Left hindlimb (tissue), 1 donor: Measurements from ENCODE around the gene GPR148.
"Not testable (repeated sequence)": the region's sequence is repeated elsewhere in the genome, so short reads cannot be mapped to it uniquely, and the experiment has no call there.

Source experiments
- DNase-seq: peaks from one replicate; pipeline ENCODE4 v3.0.0-alpha.2; 2018

The GPR148 gene, protein sequence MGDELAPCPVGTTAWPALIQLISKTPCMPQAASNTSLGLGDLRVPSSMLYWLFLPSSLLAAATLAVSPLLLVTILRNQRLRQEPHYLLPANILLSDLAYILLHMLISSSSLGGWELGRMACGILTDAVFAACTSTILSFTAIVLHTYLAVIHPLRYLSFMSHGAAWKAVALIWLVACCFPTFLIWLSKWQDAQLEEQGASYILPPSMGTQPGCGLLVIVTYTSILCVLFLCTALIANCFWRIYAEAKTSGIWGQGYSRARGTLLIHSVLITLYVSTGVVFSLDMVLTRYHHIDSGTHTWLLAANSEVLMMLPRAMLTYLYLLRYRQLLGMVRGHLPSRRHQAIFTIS

DNA sequence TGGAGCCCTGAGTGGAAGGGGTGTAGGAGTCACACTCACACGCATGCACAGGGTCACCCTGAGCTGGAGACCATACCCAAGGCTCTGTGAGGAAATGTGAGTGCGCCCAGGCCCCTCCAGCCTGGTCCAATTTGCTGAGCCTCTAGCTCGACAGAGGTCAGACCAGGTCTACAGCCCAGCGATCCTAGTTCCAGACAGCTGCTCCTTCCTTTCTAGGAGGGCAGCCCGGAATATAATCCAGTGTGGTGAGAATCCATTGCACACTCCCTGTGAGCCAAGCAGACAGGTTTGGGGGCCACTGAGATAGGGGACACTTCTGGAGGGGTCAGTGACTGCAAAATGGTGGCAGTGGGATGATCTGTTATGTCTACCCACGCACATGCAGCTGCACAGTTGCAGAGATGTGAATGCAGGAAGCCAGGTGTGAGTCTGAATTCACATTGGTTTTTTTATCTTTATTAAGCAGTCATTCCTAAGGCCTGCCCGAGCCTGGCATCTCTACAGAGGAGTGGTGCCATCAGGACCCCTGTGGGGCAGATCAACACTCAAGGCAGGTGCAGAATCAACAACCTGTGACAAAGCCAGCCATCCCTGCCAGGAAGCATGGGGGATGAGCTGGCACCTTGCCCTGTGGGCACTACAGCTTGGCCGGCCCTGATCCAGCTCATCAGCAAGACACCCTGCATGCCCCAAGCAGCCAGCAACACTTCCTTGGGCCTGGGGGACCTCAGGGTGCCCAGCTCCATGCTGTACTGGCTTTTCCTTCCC, at the start of gene GPR148:
TSS of gene GPR148 (plus strand) at position 522 of the 768 bp plus-strand sequence. CDS start at position 604, 82 bp downstream.
- no peak for DNase-seq

DNA sequence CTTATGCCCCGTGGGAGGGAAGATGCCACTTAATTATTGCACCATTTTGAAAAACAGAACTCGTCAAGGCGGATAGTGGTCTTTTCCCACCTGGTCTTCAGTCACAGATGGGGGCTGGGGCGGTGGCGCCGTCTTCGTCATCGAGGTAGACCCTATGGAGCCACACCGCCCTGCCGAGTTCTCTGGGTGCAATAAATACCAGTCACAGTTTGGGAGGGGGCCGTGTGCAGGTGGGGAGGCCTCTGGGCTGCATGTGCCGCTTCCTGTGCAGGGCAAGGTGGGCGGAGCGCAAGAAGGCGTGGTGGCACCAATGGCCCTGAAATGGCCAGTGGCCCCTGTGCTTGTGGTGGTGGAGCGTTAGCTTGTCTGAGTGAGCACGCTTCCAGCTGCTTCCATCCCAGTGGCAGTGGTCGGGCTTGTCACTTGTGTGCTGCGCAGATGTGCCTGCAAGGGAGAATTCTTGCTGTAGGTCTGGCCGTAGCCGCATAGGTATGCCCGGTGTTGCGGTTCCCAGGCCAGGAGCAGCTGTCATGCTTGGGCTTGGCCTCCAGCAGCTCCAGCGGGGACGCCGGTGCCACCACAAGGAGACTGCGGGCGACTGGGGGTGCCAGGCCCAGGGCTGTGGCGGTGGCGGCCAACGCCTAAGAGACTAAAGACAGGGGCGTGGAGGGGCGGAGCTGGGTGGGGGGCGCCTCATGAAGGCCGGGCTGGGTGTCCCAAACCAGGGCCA, 36.7 kb upstream of the GPR148 start:
- DNase-seq = not testable (repeated sequence)

DNA sequence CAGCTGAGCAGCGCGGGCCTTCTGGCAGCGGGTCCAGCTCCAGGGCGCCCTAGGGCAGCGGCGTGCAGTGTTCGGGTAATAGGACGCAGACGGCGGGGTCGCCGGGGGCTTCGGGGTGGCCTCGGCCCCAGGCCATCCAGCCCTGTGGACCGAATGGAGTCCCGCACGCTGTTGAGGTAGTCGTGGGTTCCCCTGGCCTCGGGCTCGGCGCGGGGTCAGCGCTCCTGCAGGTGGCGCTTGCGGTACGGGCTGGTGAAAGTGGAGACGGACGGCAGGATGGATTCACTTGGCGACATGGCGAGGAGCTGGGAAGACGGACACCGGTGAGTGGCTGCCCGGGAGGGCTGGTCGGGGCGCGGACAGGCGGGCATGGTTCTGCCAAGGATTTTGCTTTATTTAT, 35.4 kb upstream of the GPR148 start:
- peak; percentile 25 for DNase-seq

DNA sequence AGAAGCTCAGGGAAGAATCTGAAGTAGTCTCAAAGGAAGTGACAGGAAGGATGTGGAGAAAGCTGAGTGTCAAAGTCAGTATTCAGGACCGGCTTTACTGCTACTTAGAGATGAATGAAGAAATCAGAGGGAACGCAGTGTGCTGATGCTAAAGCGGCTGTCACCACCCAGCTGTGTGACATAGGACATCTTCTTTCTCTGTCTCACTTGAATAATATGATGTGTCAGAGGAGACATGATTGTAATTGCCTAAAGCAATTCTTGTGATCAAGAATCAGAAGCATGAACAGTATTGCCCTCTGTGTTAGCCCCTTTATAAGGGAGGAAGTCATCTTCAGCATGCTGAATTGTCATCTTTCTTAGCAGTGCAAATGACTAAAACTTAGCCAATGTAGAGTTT, 25.6 kb upstream of the GPR148 start:
- DNase-seq = not testable (repeated sequence)

DNA sequence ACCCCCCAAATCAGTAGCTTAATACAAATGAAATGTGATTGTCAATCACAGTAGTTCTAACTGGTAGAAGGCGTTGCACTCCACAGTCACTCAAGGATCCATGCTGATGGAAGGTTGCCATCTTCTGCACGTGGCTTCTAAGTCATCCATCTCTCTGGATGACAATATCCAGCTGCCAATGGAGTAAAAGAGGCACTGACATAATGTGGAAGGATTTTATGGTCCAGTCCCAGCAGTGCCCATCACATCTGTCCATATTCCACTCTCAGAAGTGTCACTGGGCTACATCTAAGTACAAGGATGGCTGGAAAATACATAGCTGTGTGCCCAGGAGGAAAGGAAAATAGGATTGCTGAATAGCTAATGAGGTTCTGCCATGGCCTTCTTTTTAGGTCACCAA, 14.1 kb upstream of the GPR148 start:
- DNase-seq = not testable (repeated sequence)

DNA sequence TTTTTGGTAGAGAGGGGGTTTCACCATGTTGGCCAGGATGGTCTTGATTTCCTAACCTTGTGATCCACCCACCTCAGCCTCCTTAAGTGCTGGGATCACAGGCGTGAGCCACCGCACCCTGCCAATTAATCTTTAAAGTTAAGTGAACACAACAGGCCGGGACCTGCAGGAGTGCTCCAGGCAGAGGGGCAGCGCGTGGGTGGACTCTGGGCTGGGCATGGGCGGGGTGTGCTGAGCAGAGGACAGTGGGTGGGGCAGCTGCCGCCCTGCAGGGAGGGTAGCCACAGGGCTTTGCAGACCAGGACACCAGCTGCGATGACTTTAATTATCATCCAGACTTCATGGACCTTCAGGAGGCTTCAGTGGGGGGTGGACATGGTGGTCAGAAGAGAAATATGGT, 8.8 kb upstream of the GPR148 start:
- no peak for DNase-seq

DNA sequence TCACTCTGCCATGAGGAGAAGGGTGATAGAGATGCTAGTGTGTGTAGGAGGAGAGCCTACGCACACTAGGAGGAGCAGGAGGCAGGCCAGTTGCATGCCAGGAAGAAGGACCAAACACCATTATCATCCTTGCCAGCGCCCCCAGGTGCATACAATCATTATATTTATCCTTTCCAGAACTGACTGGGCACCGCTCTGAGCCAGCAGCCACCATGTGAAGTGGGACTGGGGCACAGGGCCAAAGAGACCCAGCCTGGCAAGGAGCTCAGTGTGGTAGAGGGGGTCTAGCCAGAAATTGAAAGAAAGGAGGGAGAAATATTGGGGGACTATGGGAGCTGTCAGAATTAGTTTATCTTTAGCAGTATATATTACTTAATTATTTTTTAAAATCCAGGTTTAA, 8.3 kb upstream of the GPR148 start:
- no peak for DNase-seq

DNA sequence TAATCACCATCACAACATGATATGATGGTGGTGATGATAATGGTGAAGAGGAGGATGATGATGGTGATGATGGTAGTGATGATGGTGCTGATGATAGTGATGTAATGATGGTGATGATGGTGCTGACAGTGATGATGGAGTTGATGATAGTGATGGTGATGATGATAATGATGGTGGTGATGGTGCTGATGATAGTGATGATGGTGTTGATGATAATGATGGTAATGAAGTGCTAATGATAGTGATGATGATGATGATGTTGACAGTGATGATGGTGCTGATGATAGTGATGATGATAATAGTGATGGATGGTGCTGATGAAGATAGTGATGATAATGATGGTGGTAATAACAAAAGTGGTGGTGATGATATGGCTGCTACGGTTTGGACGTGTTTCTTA, 4.4 kb upstream of the GPR148 start:
- no peak for DNase-seq

DNA sequence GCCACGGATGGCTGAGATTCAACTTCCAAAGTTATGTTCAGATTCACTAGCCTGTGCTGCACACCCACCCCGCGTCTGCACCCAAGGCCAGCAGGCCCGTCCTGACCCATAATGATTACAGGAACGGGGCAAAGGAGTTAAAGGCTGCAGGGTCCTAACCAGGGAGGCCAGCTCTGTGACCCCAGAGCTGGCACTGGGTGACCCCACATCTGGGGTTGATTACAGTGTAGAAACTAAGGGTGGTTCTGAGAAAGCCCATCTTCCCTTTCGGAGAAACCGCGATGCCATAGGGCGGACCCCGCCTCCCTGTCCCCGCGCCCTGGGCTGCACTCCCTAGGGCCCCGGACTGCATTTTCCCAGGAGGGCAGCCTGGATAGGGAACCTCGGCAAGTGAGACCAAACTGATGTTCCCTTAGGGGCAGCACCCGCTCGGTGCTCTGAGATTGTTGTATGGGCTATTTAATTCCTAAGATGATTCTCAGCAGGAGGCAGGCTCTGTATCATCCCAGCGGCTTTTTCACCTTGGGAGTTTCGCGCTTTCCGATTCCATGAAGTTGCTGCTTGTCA, 2.2 kb upstream of the GPR148 start:
- no peak for DNase-seq

DNA sequence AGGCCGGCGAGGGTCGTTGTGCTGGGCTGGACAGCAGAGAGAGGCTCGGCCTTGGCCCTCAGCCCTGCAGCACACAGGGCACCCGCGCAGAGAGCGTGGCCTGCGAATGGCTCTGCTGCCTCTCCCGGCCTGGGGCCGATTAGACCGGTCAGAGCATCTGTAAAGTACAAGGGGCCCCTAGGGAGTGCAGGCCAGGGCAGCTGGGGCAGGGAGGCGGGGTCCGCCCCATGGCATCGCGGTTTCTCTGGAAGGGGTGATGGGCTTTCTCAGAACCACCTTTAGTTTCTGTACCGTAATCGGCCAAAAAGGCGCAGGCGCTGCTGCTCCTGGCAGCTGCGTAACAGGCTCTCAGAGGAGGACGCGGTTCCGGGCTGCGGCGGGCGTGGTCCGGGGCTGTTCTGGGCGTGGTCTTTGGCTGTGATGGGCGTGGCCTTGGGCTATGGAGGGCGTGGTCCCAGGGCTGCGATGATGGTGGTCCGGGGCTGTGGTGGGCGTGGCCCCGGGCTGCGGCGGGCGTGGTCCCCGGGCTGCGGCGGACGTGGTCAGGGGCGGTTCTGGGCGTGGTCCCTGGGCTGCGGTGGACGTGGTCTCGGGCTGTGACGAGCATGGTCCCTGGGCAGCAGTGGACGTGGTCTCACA, 1.5 kb upstream of the GPR148 start:
- peak; percentile 85 for DNase-seq

DNA sequence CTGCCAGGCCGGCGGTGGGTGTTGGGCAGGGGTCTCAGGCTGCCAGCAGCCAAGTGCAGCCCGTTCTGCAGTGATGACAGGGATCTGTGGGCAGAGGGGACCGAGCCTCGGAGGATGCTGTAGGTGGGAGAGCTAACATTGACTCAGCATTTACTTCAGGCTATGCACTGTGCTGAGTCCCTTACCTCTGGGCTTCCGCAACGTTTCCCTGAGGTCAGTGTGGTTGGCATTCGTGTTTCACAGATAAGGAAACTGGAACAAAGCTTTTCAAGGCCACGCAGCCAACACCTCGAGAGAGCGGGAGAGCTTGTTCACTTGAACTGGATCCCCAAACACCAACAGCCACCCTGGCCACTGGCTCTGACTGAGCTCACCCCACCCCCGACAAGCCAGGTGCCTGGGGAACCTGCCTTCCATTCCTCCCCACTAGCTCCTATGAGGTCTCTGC, 839 bp upstream of the GPR148 start:
- no peak for DNase-seq

DNA sequence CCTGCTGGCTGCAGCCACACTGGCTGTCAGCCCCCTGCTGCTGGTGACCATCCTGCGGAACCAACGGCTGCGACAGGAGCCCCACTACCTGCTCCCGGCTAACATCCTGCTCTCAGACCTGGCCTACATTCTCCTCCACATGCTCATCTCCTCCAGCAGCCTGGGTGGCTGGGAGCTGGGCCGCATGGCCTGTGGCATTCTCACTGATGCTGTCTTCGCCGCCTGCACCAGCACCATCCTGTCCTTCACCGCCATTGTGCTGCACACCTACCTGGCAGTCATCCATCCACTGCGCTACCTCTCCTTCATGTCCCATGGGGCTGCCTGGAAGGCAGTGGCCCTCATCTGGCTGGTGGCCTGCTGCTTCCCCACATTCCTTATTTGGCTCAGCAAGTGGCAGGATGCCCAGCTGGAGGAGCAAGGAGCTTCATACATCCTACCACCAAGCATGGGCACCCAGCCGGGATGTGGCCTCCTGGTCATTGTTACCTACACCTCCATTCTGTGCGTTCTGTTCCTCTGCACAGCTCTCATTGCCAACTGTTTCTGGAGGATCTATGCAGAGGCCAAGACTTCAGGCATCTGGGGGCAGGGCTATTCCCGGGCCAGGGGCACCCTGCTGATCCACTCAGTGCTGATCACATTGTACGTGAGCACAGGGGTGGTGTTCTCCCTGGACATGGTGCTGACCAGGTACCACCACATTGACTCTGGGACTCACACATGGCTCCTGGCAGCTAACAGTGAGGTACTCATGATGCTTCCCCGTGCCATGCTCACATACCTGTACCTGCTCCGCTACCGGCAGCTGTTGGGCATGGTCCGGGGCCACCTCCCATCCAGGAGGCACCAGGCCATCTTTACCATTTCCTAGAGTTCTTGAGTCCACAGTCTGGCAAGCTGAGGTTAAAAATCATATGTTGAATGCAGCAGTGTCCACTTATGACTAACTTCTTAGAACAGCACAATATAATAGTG, 741 bp downstream of the GPR148 start:
- DNase-seq = no peak

DNA sequence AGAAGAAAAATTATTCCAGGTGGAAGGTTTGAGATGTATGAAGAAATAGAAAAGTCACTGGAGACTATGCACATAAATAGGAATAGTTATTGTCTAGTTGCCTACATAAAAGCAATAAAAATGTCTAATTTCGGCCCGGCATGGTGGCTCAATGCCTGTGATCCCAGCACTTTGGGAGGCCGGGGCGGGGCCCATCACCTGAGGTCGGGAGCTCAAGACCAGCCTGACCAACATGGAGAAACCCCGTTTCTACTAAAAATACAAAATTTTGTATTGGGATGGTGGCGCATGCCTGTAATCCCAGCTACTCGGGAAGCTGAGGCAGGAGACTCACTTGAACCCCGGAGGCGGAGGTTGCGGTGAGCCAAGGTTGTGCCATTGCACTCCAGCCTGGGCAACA, 3.4 kb downstream of the GPR148 start:
- DNase-seq = not testable (repeated sequence)

DNA sequence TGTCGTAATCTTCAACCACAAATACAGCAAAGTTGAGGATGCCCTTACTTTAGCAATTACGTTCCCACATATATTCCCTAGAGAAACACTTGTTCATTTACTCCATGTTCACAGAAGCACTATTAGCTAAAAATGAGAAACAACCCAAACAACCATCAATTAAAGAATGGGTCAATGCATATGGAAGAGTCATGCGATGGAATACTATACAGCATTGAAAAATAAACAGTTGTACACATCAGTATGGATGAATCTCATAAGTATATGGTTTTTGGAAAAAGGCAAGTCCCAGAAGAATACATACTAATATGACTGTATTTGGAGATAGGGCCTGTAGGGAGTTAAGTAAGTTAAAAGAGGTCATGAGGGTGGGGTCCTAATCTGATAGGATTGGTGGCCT, 6.3 kb downstream of the GPR148 start:
- DNase-seq = no peak

DNA sequence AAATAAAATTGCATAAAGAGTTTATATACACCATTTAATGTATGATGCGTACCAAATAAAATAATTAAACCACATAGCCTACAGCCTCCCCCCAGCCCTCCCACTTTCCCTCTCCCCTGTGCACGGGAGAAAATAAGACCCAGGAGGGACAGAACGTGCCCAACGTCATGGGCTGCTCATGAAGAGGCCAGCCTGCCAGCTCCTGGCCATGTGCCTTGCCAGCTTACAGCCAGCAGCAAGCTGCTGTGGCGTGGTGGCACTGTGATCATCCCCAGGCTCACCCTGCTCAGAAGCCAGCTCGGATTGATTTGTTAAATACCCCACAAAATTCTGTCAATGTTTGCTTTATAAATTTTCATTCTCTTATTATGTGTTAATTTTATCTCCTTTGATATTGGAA, 7.6 kb downstream of the GPR148 start:
- no peak for DNase-seq

DNA sequence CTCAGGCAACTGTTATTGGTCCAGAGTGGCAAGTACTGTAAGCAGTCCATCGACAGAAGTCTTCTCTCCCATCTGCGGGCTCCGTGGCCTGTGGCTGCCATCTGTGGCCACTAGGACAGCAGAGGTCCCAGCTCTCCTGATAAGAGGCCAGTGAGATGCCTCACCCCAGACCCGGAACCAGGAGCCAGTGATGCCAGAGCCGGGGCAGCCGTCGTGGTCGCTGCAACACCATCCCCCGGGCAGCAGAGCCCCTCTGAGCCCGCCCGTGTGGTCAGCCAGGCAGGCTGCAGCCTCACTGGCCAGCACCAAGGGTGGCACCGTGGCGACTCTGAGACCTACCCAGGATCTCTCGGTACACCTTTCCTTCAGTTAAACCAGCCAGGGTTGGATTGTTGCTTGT, 8.7 kb downstream of the GPR148 start:
- no peak for DNase-seq

DNA sequence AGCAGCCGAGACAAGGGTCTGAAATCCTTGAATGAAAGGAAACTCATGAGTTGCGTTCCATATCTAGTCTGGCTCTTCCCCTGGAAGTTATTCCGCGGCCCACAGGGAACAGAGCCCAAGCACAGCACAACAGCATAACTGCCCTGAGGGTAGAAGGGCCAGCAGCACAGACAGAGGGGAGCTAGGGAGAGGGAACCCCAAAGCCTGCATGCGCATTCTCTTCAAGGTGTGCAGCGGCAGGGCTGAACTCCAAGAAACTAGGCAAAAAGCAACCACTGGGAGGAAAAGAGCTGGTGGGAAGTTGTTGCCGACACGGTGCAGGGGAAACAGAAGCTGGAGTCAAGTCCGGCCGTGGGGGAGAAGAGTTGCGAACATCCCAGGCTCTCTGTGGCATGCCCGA, 11.8 kb downstream of the GPR148 start:
- no peak for DNase-seq

DNA sequence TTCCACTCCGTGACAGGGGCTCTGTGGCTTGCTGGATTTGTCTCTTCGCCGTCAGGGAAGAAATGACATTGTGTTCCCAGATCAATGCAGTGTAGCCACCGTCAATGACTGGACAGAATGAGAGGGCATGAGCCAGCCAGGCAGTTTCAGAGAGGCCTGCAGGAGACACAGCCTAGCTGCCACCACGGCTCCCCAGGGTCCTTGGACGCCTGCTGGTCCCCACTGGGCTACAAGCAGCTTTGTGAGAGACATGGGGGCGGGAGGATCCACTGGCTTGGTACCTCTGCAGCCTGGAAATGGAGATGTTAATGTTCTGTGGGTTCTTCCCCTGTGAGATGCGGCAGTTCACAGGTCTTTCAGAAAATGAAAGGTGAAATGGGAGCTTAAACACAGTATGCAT, 14.4 kb downstream of the GPR148 start:
- DNase-seq = no peak

DNA sequence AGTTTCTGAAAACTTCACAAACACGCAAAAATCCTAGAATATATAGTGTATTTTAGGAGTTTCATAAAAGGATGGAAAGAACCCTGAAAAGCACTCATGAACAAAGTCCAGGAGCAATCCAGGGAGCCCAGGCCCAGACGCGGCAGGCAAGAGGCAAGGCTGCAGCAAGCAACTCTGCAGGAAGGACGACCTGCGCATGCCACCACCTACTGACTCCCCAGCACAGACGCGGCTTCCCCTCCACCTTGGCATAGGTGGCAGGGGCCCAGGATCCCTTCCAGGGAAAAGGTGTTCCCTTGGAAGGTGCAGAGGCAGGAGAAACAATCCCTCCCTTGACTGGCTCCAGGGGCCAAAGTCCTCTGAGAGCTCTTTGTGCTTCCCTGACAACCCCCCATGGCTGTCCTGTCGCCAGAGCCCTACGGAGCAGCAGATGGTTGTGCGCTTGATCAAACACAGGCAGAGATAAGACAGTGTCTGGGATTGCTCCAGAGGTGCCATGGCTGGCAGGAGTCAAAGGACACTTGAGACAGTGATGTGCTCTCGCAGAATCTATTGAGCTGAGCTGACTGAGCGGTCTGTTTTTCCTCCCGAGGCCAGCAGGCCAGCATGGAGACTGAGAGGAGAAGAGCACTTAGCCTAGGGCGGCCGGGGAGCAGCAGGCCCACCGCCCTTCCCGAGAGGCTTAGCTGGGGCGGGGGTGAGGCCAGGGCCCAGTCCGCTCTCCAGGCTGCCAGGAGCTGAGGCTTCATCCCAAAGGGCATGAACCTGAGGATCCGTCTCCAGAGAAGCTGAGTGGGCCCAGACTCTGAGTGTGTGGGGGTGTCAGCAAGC, 15.6 kb downstream of the GPR148 start:
- no peak for DNase-seq

DNA sequence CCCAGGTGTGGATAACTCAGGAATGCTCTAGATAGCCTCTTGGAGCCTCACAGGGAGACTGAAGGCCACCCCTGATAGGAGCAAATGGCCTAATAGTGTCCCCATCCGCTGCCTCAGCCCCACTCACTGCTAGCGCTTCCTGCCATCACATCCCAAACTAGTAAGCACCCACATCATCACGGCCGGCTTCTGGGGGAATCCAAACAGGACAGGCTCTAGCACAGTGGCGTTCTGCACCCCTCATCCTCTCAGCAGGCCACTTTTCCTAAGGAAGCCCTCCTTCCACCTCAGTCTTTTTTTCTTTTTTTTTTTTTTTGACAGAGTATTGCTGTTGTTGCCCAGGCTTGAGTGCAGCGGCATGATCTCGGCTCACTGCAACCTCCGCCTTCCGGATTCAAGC, 20.2 kb downstream of the GPR148 start:
- DNase-seq = no peak

DNA sequence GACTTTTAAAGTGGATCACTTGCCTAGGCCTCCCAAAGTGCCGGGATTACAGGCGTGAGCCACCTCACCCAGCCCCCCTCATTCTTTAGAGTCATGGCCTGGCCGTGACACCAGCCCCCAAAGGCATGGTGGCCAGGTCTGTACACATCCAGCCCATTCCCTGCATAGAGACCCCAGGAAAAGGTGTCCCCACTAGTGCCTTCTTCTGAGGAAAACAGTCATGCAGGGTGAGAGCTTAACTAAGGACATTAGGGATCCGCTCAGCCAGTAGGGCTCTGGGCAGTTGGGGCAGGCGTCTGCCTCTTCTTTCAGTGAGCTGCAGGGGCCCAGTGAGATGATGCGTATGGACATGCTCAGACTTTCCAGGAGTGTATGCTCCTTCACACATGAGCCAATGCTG, 20.8 kb downstream of the GPR148 start:
- no peak for DNase-seq
